Ureter (tissue), 1 donor: Measurements from ENCODE around the gene SNCA. TPM values are rescaled to one million over a fixed set of nuclear protein-coding genes. Genes with fewer than 3 reads are reported as not detected.

Source experiments
- DNase-seq: peaks from one replicate; pipeline ENCODE4 v3.0.0-alpha.2; 2020; ENCODE audit warnings: low spot score
- total RNA-seq: library from RNA; stranded (reverse); gene quantifications from one replicate; pipeline ENCODE4 v1.2.4, GENCODE V29; 2023
- donor health status: DM: yes; HTN: yes; CAD: no.

SNCA gene
- total RNA-seq, 1 donor from 2014 or later: 5.3 TPM

- no peak for DNase-seq
Observed at GRCh38 chr4:89707467-89707866, 129.5 kb downstream of the SNCA start.

DNA sequence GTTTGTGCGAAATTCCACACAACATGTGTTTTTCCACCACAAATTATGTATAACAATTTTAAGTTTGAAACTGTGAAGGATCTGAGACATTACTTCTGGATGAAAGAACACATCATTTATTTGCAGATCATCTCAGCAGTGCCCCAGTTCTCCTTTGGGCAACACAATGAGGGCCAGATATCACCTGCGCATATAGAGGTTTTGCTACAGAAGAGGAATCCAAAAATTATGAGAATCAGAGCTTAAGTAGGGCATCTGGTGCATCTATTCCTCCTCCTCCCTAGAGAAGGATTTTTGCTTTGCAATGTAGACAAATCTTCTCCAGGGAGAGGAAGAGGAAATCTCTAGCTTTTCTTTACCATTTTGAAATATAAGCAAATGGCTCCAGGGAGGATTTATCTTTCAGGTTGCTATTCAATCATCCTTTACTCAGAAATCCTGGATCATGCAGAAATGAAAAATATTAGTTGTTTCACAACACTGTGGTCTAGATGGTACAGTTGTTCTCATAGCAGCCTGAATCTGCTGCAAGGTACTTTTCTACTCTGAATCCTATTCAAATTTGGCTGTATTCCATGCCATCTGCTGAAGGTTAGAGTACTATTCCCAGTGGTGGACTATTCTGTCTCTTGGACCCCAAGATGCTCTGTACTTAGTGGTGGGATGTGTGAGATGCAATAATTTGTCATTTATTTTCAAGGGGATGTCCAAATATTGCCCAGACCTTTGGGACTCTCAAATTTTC lies 132.1 kb downstream of the SNCA start:
- no peak for DNase-seq

DNA sequence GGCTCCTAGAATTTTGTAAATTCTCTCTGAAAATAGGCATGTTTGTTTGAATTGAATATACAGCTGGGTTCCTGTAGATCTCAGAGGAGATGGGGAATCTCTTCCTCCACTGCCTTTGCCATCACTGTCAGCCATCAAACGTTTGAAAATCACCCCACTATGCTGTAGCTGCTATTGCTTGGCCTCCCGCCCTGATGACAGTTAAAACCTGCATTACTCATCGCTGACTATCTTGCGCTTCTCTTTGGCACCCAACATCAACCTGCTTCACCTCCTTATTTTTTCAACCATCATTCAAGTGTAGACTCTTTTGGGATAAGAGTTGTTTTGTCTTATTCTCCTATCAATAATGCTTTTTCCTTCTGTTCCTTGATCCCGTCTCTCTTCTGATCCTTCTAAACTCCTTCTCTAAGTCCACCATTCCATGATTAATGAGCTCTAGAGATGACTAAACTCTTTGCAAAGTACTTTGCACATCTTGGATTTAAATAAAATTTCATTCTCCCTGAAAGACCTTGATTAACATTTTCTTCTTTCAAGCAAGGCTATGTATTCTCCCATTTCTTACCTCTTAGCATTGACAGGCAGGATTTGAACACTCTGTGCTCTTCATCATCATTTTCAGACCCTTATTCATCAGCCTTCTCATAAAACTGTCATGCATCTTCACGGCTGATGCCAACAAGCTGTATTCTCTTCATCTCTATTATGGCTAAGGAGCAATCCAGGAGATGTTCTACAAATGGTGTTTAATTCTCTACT lies 133.0 kb downstream of the SNCA start:
- DNase-seq: no peak

- no peak for DNase-seq
Observed at GRCh38 chr4:89700766-89701423, 136.1 kb downstream of the SNCA start.

GRCh38 chr4:89685690-89686089 lies 151.3 kb downstream of the SNCA start:
- no peak for DNase-seq

DNA sequence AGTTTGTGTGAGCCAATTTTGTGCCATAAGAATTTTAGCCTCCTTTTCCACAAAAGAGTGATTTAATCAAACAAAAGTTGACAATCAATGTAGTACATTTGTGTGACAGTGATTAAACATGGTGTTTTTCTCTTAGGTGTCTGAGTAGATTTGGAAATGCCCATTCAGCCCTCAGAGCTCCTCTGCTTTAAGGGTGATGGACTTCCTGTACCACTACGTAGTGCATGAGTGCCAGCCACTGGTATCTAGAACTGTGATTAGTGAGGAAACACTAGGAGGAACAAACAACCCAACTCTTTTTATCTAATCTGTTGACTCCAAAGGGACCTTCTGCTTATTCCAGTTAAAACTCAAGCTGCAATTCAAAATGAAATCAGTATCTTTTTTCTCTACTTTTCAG lies 151.7 kb downstream of the SNCA start:
- no peak for DNase-seq

DNA sequence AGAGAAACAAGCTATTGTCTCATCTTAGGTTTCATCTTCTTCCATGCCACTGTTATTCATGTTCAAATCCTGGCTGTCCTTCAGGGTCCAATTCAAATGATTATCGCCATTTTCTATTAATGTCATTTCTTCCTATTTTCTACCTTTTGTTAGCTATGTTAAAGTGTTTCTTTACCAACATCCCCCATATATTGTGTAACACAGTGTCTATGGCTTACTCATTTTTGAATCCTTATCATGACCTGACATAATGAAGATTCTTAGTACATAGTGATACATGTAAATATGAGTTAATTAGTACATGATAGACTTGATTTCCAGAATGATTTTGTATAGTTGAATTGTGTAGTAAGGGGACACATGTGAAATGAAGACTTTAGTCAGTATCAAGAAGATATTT lies 152.4 kb downstream of the SNCA start:
- DNase-seq: no peak

- no peak for DNase-seq
Observed at GRCh38 chr4:89682808-89683207, 154.2 kb downstream of the SNCA start.

- DNase-seq: no peak
Observed at GRCh38 chr4:89681671-89682070, 155.3 kb downstream of the SNCA start.

DNA sequence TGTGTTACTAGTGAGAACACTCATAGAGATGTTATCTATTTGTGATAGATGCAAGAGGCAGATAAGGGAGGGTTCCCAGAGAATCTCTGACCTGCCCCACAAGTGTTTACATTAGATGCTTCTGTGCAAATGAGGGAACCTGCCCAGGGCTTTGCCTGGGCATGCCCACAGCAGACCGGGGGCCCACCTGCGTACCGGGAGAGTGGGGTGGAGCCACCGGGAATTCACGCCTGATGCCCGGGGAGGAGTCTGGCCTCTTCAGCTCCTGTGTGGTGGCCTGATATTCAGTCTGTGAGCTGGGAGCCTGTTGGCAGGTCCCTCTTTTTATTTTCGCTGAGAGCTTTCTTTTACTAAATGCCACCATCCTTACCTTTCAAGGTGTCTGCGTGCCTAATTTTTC lies 155.7 kb downstream of the SNCA start:
- no peak for DNase-seq

GRCh38 chr4:89674876-89675459 lies 162.0 kb downstream of the SNCA start:
- no peak for DNase-seq

Other genes starting within 250 kb of the SNCA start
- 32.3 TPM for gene MMRN1, start 57.7 kb upstream of the SNCA start, total RNA-seq